HG03108 (cell line): ENCODE results near the gene GZMM.

Source experiments
- ATAC-seq: cut with Tn5 transposase; IDR thresholded peaks from one replicate; pipeline ENCODE4 v1.9.1; 2021; ENCODE audit warnings: moderate library complexity; ENCODE audit not compliant: unreplicated experiment

Gene GZMM

DNA sequence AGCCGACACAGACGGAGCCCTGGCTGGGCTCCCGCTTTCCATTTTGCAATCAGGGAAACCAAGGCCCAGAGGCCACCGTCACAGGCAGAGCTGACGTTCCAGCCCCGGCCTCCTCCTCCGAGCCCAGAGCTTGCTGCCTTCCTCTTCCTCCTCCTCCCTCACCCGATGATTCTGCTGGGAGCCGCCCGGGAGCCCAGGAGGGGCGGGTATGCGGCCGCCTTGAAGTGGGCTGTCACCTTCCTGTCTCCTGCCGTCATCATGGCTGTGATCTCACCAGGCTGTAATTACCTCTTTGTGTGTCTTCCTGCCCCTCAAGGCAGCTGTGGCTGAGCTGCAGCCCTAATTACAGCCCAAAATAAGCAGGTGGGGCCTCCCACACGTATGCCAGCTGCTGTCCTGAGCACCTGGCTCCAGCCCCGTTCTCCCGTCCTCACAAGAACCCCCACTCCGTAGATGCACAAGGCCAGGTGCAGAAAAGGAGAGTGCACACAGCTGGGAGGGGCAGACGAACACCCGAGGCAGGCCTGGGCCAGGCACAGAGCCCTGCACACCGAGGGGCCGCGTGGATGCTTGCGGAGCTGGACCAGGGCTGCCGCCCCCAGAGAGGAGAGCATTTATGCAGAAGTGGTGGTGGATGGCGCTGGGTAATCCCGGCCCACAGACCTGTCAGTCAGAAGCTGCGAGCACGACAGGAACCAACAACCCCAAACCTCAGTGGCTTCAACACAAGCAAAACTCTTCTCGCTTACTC is 32.6 kb upstream of the GZMM start:
- no peak for ATAC-seq

DNA sequence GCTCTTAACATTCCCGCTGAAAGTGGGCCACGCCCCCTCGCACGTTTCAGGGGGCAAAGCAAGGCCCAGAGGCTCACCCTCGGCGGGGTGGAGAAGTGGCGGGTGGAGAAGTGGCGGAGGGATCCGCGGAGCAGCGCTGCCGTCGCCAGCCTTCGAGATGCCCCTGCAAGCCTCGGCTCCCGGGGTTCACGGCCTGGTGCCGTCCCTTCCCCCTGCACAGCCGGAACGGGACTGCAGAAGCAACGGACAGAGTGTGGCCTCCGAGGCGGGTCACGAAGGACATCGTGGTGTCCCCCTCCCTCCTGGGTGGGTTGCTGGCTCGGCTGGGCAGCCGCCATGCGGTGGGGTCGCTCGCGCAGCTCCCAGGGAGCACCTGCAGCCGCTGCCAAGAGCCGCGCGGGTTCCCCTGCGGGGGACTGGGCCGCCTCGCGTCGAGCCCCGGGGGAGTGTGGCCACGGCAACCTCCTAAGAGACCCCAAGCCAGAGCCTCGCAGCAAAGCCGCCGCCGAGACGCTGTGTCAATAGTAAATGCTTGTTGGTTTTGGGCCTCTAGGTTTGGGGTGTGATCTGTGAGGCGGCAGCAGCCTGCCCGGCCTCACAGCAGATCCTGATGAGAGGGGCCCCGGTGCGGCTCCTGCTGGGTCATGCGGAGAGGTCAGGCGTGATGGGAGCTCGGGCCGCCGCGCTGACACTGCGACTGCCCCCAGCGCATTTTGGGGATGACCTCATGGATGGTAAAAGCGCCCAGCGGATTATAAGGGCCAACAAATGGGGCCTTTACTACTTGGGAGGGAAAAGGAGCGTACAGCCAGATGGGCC is 31.1 kb upstream of the GZMM start:
- no peak for ATAC-seq

- no peak for ATAC-seq
These were observed 30.3 kb upstream of the GZMM start for GRCh38 chr19:513368-514165.

GRCh38 chr19:514166-514663 is 29.6 kb upstream of the GZMM start:
- no peak for ATAC-seq

GRCh38 chr19:517721-518597 is 25.9 kb upstream of the GZMM start:
- ATAC-seq = no peak

DNA sequence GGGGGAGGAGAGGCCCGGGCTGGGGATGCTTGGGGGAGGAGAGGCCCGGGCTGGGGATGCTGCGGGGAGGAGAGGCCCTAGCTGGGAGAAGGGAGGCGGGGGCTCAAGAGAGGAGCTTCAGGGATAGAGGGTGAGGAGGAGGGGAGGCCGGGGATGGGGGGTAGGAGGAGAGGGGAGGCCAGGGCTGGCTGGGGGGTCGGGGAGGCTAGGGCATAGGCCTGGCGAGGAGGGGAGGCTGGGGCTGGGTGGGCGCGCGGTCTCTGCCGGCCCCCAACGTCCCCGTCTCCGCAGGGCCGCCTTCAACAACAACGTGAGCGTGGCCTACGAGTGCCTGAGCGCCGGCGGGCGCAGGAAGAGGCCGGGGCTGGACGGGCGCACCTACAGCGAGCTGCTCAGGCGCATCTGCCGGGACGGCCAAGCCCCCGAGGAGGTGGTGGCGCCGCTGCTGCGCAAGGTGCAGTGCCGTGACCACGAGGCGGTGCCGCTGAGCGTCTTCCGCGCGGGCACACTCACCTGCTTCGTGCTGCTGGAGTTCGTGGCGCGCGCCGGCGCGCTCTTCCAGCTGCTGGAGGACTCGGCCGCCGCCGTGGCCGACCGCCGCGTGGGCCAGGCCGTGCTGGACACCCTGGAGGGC is 25.1 kb upstream of the GZMM start:
- ATAC-seq = no peak

DNA sequence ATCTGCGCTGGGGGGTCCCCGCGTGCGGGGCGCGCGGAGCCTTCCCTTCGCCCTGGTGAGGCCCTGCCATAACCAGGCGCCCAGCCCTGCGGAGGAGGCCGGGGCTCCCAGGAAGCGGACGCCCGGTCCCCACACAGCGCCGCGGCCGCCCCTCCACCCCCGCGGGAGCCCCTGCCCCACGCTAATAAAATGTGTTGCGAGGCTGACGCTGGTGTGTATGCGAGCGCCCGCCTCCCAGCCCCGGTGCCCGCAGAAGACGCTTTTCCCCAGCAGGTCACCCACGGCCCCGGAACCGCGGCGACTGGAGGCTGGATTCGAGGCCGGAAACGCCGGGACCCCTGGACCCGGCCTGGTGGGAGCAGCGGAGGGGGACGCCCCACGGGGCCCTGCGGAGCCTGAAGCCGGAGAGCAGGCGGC is 24.4 kb upstream of the GZMM start:
- no peak for ATAC-seq

GRCh38 chr19:522726-523125 is 21.1 kb upstream of the GZMM start:
- no peak for ATAC-seq

GRCh38 chr19:524062-524674 is 19.7 kb upstream of the GZMM start:
- no peak for ATAC-seq

DNA sequence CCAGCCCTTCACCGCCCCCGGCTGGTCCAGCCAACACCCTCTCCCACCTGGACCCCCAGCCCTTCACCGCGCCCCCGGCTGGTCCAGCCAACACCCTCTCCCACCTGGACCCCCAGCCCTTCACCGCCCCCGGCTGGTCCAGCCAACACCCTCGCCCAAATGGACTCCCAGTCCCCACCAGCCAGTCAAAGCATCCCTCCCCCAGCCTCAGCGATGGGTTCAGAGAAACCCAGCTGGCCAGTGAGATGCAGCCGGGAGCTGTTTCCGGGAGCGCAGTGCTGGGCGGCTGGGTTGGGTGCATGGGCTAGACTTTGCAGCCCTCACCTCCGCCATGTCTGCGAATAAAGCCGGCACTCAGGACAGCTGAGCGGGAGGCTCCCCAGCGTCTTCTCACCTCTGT is 18.8 kb upstream of the GZMM start:
- no peak for ATAC-seq

- ATAC-seq = no peak
These were observed 17.9 kb upstream of the GZMM start for GRCh38 chr19:525857-526419.

DNA sequence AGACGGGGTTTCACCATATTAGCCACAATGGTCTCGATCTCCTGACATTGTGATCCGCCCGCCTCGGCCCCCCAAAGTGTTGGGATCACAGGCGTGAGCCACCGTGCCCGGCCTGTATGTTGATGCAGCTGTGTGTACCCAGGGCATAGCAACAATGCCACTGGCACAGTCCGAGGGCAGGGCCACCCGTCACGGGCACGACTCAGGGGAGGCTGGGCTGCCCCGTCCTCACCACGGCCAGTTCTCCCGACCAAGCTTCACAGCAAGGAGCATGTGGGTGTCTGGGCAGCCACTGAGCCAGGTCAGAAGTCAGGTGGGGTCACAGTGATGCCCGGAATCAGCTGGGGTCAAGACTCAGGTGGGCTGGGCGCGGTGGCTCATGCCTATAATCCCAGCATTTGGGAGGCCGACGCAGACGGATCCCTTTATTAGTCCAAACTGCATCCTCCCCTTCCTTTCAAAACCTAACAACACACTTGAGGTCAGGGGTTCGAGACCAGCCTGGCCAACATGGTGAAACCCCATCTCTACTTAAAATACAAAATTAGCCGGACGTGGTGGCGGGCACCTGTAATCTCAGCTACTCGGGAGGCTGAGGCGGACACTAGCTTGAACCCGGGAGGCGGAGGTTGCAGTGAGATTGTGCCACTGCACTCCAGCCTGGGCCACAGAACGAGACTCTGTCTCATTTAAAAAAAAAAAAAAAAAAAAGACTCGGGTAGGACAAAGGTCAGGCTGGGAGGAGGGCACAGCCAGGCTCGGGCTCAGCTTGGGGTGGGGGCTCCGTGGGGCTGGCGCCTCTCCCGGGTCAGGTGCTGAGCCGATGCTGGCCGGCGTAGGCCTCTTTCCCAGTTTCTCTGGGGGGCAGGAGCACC is 13.5 kb upstream of the GZMM start:
- ATAC-seq = no peak

- ATAC-seq = peak; percentile 61
These were observed 12.7 kb upstream of the GZMM start for GRCh38 chr19:531009-531752.

GRCh38 chr19:531753-532560 is 11.9 kb upstream of the GZMM start, which contains the start of gene CDC34:
Gene CDC34 (plus strand): TSS chr19:531760. CDS start chr19:531932, 172 bp downstream.
- peak; percentile 19 for ATAC-seq

GRCh38 chr19:532561-533363 is 11.1 kb upstream of the GZMM start:
- no peak for ATAC-seq
